DOHH2 (cell line): ENCODE results near the gene ADAMTSL5.

Experiments used
- H3F3A ChIP-seq: fragments of 200-600 bp; sonication (generic), shearing (Covaris generic); 2 replicates; pipeline ENCODE4 v1.6.0; 2016; ENCODE audit warnings: antibody characterized with exemption, mild to moderate bottlenecking; ENCODE audit not compliant: control insufficient read depth, insufficient read depth
- H3K27ac ChIP-seq: fragments of 200-600 bp; sonication (generic); 2 replicates; pipeline ENCODE4 v1.5.1; 2014; ENCODE audit warnings: low read depth, mild to moderate bottlenecking, low read length, moderate library complexity
- H3K27me3 ChIP-seq: fragments of 200-600 bp; sonication (generic); 2 replicates; pipeline ENCODE4 v1.6.1; 2014; ENCODE audit warnings: mild to moderate bottlenecking, low read length, mixed read lengths; ENCODE audit not compliant: control insufficient read depth
- H3K36me3 ChIP-seq: fragments of 200-600 bp; sonication (generic); 2 replicates; pipeline ENCODE4 v1.6.1; 2014; ENCODE audit warnings: mild to moderate bottlenecking, low read length, moderate library complexity, mixed read lengths; ENCODE audit not compliant: control insufficient read depth
- H3K4me1 ChIP-seq: fragments of 200-600 bp; sonication (generic); 2 replicates; pipeline ENCODE4 v1.6.1; 2014; ENCODE audit warnings: mild to moderate bottlenecking, low read length, mixed read lengths; ENCODE audit not compliant: control insufficient read depth
- H3K4me2 ChIP-seq: fragments of 200-600 bp; sonication (generic); 2 replicates; pipeline ENCODE4 v1.6.0; 2014; ENCODE audit warnings: mild to moderate bottlenecking, low read length, moderate library complexity
- H3K4me3 ChIP-seq: fragments of 200-600 bp; sonication (generic); 2 replicates; pipeline ENCODE4 v1.5.1; 2014; ENCODE audit warnings: mild to moderate bottlenecking, low read length, mixed read lengths
- H3K79me2 ChIP-seq: fragments of 200-600 bp; sonication (generic); 2 replicates; pipeline ENCODE4 v1.6.1; 2014; ENCODE audit warnings: mild to moderate bottlenecking, low read length, mixed read lengths; ENCODE audit not compliant: control insufficient read depth
- H3K9me2 ChIP-seq: fragments of 200-600 bp; sonication (generic); replicated peaks from 2 replicates; pipeline ENCODE4 v1.6.1; 2014; ENCODE audit warnings: mild to moderate bottlenecking, low read length, mixed read lengths; ENCODE audit not compliant: control insufficient read depth
- H3K9me3 ChIP-seq: fragments of 200-600 bp; sonication (generic); 2 replicates; pipeline ENCODE4 v1.6.1; 2014; ENCODE audit warnings: antibody characterized with exemption, low read length, mixed read lengths; ENCODE audit not compliant: control insufficient read depth, insufficient read depth
- H4K20me1 ChIP-seq: fragments of 200-600 bp; sonication (generic); 2 replicates; pipeline ENCODE4 v1.6.0; 2014; ENCODE audit warnings: low read depth, mild to moderate bottlenecking, antibody characterized with exemption, low read length, moderate library complexity; ENCODE audit not compliant: control insufficient read depth, insufficient read depth
- CTCF ChIP-seq: fragments of 200-600 bp; sonication (generic); IDR thresholded peaks from one replicate; pipeline ENCODE4 v1.5.1; 2014; ENCODE audit warnings: antibody characterized with exemption, mild to moderate bottlenecking, low read depth, low read length; ENCODE audit not compliant: poor library complexity, severe bottlenecking
- EZH2phosphoT487 ChIP-seq: fragments of 200-600 bp; sonication (generic); IDR thresholded peaks from 2 replicates; pipeline ENCODE4 v1.6.1; 2017; ENCODE audit warnings: borderline replicate concordance, mild to moderate bottlenecking, antibody characterized with exemption, low read length, moderate library complexity, mixed read lengths

The ADAMTSL5 gene

GRCh38 chr19:1459479-1459878 is 53.3 kb downstream of the ADAMTSL5 start:
- Histone ChIP-seq H3K9me3 (no peaks in the 10 kb centered on the region), H3K4me2 (no peak overlapping the region), H3K79me2 (no peaks in the 10 kb centered on the region), H4K20me1 (peaks cover 4% of the 10 kb centered on the region; the same call in 1 of the 2 replicates), H3K4me3 (no peak overlapping the region), H3K9me2 (no peaks in the 10 kb centered on the region), H3K36me3 (no peaks in the 10 kb centered on the region), H3K4me1 (peaks cover 17% of the 10 kb centered on the region), H3K27me3 (no peaks in the 10 kb centered on the region), H3K27ac (no peak overlapping the region), H3F3A (peaks cover 4% of the 10 kb centered on the region; the same call in 1 of the 2 replicates)
- TF ChIP-seq CTCF = no peak

GRCh38 chr19:1457892-1458291 is 54.9 kb downstream of the ADAMTSL5 start:
- H3F3A ChIP-seq = peaks cover 8% of the 10 kb centered on the region; the same call in 1 of the 2 replicates
- TF ChIP-seq CTCF = no peak
- TF ChIP-seq EZH2phosphoT487 = no peak
- no peak overlapping the region for H3K4me2 ChIP-seq
- H3K9me3 ChIP-seq = no peaks in the 10 kb centered on the region
- no peaks in the 10 kb centered on the region for H3K27me3 ChIP-seq
- peaks cover 4% of the 10 kb centered on the region for H4K20me1 ChIP-seq
- H3K79me2 ChIP-seq = no peaks in the 10 kb centered on the region
- no peaks in the 10 kb centered on the region for H3K36me3 ChIP-seq
- no peaks in the 10 kb centered on the region for H3K9me2 ChIP-seq
- no peak overlapping the region for H3K4me3 ChIP-seq
- H3K4me1 ChIP-seq = peaks cover 27% of the 10 kb centered on the region
- H3K27ac ChIP-seq = no peak overlapping the region

GRCh38 chr19:1457031-1457739 is 55.6 kb downstream of the ADAMTSL5 start:
- no peaks in the 10 kb centered on the region for H3K79me2 ChIP-seq
- no peak overlapping the region for H3K4me3 ChIP-seq
- no peak overlapping the region for H3K27ac ChIP-seq
- no peaks in the 10 kb centered on the region for H3K36me3 ChIP-seq
- H4K20me1 ChIP-seq = peaks cover 4% of the 10 kb centered on the region
- no peak overlapping the region for H3K4me2 ChIP-seq
- H3K27me3 ChIP-seq = no peaks in the 10 kb centered on the region
- H3F3A ChIP-seq = peaks cover 8% of the 10 kb centered on the region; the same call in 1 of the 2 replicates
- H3K9me3 ChIP-seq = no peaks in the 10 kb centered on the region
- H3K9me2 ChIP-seq = no peaks in the 10 kb centered on the region
- H3K4me1 ChIP-seq = peaks cover 27% of the 10 kb centered on the region
- TF ChIP-seq CTCF (no peak), EZH2phosphoT487 (no peak)
